ENCODE results near the gene ST6GALNAC3. TPM values are rescaled to one million over a fixed set of nuclear protein-coding genes. Genes with fewer than 3 reads are reported as not detected.

ST6GALNAC3 gene
- total RNA-seq, 1 donor from 2014 or later, result 11.0 TPM

DNA sequence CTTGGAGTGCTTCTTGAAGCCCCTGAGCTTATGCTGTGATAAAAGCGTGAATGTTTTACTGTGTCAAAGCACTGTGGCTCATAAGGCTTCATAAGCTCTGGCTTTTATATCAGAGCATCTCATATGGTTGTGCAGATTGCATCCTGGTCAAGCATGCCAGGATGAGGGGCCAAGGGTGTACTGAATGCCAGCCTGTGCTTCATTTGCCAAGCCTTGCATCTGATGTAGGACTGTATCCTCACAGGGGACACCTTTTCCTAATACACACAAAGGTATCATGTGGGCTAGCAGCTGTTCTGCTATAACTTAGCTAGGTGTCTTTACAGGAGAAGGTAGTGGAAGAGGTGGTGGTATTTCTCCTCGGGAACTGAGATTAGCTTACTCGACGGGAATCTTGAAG, 134.7 kb downstream of the ST6GALNAC3 start:
- Mint-ChIP-seq H3K4me3 (ENCODE audit: low read depth) (no peak overlapping the region), H3K9me3 (ENCODE audit: low read depth) (peaks cover 3% of the 10 kb centered on the region), H3K36me3 (ENCODE audit: insufficient read depth) (peaks cover 1% of the 10 kb centered on the region), H3K27ac (no peak overlapping the region), H3K4me1 (ENCODE audit: low read depth) (peaks cover 4% of the 10 kb centered on the region), H3K27me3 (no peaks in the 10 kb centered on the region)
- TF ChIP-seq, protein P1, sequence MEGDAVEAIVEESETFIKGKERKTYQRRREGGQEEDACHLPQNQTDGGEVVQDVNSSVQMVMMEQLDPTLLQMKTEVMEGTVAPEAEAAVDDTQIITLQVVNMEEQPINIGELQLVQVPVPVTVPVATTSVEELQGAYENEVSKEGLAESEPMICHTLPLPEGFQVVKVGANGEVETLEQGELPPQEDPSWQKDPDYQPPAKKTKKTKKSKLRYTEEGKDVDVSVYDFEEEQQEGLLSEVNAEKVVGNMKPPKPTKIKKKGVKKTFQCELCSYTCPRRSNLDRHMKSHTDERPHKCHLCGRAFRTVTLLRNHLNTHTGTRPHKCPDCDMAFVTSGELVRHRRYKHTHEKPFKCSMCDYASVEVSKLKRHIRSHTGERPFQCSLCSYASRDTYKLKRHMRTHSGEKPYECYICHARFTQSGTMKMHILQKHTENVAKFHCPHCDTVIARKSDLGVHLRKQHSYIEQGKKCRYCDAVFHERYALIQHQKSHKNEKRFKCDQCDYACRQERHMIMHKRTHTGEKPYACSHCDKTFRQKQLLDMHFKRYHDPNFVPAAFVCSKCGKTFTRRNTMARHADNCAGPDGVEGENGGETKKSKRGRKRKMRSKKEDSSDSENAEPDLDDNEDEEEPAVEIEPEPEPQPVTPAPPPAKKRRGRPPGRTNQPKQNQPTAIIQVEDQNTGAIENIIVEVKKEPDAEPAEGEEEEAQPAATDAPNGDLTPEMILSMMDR (IDR thresholded peaks at IDR 0.05; ENCODE audit: unreplicated experiment), result no peak
- no peak for DNase-seq (ENCODE audit: low spot score, unreplicated experiment)

DNA sequence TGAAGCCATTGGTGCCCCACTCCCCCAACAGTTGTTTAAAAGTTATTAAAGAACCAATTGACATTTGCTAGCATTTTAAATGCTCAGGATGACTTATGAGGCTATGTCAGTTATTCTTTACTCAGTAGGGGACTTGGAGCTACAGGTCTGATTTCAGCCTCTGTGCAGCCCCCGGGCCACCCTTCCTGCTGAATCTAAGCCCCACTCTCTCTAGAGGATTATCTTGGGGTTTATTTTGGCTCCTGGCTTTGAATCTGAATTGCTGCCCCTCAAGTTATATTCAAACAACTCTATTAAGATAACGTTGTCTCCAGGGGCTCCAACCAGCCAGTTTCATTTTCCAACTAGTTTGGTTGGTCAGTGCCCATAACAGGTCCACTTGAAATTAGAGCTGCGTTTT, 135.1 kb downstream of the ST6GALNAC3 start:
- DNase-seq (ENCODE audit: low spot score, unreplicated experiment), result no peak
- no peaks in the 10 kb centered on the region for H3K27me3 Mint-ChIP-seq
- H3K4me3 Mint-ChIP-seq (ENCODE audit: low read depth), result no peak overlapping the region
- peaks cover 4% of the 10 kb centered on the region for H3K4me1 Mint-ChIP-seq (ENCODE audit: low read depth)
- no peaks in the 10 kb centered on the region for H3K9me3 Mint-ChIP-seq (ENCODE audit: low read depth)
- H3K27ac Mint-ChIP-seq, result no peak overlapping the region
- peaks cover 1% of the 10 kb centered on the region for H3K36me3 Mint-ChIP-seq (ENCODE audit: insufficient read depth)
- TF ChIP-seq, protein P1 (IDR thresholded peaks at IDR 0.05; ENCODE audit: unreplicated experiment), result no peak

DNA sequence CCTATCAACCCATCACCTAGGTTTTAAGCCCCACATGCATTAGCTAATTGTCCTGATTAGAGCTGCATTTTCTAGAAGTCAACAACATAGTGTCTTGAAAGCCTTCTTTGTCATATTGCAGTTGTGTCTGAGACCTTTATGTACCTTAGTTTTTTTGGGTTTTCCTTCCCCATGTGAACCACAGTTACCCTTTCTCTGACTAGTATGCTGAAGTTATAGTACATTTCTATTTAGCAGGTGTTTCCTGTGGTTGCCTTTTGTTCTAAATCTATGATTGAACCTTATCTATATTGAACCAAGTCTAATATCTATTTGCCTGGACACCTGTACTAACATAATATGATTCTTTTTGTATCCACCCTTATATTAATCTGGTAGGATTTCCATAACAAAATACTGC, 135.6 kb downstream of the ST6GALNAC3 start:
- no peak for DNase-seq (ENCODE audit: low spot score, unreplicated experiment)
- H3K27ac Mint-ChIP-seq, result no peak overlapping the region
- H3K4me3 Mint-ChIP-seq (ENCODE audit: low read depth), result no peak overlapping the region
- H3K9me3 Mint-ChIP-seq (ENCODE audit: low read depth), result no peaks in the 10 kb centered on the region
- H3K4me1 Mint-ChIP-seq (ENCODE audit: low read depth), result peaks cover 4% of the 10 kb centered on the region
- peaks cover 1% of the 10 kb centered on the region for H3K36me3 Mint-ChIP-seq (ENCODE audit: insufficient read depth)
- TF ChIP-seq, protein P1 (IDR thresholded peaks at IDR 0.05; ENCODE audit: unreplicated experiment), result no peak
- H3K27me3 Mint-ChIP-seq, result no peaks in the 10 kb centered on the region

DNA sequence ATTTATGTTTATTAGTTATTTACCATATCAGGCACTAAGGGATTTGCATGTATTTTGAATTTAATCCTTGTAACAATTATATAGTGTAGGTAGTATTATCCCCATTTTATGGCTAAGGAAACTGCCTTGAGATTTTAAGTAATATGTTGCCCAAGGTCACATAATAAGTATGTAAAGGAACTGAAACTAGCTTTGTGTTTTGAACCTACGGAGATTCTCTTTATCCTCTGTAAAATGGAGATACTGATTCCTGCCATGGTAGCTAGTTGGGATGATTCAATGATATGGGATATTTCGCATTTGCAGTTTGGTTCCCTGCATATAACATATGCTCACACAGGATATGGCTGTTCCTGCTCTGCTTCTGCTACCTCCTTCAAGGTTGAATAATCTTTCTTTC, 144.3 kb downstream of the ST6GALNAC3 start:
- DNase-seq (ENCODE audit: low spot score, unreplicated experiment), result no peak
- H3K4me3 Mint-ChIP-seq (ENCODE audit: low read depth), result no peak overlapping the region
- no peaks in the 10 kb centered on the region for H3K27me3 Mint-ChIP-seq
- TF ChIP-seq, protein P1 (IDR thresholded peaks at IDR 0.05; ENCODE audit: unreplicated experiment), result no peak
- no peak overlapping the region for H3K27ac Mint-ChIP-seq
- no peaks in the 10 kb centered on the region for H3K9me3 Mint-ChIP-seq (ENCODE audit: low read depth)
- H3K4me1 Mint-ChIP-seq (ENCODE audit: low read depth), result no peaks in the 10 kb centered on the region
- no peaks in the 10 kb centered on the region for H3K36me3 Mint-ChIP-seq (ENCODE audit: insufficient read depth)

DNA sequence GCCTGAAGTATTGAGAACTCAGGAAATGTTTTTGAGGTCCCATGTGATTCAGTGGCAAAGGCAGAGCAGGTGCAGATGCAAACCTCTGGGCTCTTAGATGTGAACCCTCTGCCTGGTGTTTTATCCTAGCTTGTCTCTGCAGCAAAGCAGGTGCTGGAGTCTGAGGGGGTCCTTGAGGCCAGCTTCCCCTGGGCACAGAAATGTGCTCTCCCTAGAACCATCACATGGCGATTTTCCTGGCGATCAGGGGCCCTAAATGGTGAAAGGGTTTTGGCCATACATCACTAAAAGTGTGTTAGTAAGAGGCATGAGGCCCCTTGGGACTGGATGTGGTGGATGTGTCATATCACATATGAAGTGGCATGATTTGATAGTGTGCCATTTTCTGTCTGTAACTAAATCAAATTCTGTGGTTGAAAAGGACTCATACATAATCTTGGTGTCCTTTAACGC, 144.8 kb downstream of the ST6GALNAC3 start:
- H3K4me3 Mint-ChIP-seq (ENCODE audit: low read depth), result no peak overlapping the region
- peak overlapping the region; percentile 15 for H3K27ac Mint-ChIP-seq
- no peaks in the 10 kb centered on the region for H3K36me3 Mint-ChIP-seq (ENCODE audit: insufficient read depth)
- TF ChIP-seq, protein P1 (IDR thresholded peaks at IDR 0.05; ENCODE audit: unreplicated experiment), result no peak
- H3K9me3 Mint-ChIP-seq (ENCODE audit: low read depth), result no peaks in the 10 kb centered on the region
- no peaks in the 10 kb centered on the region for H3K27me3 Mint-ChIP-seq
- DNase-seq (ENCODE audit: low spot score, unreplicated experiment), result no peak
- no peaks in the 10 kb centered on the region for H3K4me1 Mint-ChIP-seq (ENCODE audit: low read depth)
